ENCODE data around the gene NAA38. TPM values are rescaled to one million over a fixed set of nuclear protein-coding genes. Genes with fewer than 3 reads are reported as not detected.

Gene NAA38, protein sequence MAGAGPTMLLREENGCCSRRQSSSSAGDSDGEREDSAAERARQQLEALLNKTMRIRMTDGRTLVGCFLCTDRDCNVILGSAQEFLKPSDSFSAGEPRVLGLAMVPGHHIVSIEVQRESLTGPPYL
- 10 to 100 TPM; 45.2 to 80.1 (median 74.8) TPM for total RNA-seq

DNA sequence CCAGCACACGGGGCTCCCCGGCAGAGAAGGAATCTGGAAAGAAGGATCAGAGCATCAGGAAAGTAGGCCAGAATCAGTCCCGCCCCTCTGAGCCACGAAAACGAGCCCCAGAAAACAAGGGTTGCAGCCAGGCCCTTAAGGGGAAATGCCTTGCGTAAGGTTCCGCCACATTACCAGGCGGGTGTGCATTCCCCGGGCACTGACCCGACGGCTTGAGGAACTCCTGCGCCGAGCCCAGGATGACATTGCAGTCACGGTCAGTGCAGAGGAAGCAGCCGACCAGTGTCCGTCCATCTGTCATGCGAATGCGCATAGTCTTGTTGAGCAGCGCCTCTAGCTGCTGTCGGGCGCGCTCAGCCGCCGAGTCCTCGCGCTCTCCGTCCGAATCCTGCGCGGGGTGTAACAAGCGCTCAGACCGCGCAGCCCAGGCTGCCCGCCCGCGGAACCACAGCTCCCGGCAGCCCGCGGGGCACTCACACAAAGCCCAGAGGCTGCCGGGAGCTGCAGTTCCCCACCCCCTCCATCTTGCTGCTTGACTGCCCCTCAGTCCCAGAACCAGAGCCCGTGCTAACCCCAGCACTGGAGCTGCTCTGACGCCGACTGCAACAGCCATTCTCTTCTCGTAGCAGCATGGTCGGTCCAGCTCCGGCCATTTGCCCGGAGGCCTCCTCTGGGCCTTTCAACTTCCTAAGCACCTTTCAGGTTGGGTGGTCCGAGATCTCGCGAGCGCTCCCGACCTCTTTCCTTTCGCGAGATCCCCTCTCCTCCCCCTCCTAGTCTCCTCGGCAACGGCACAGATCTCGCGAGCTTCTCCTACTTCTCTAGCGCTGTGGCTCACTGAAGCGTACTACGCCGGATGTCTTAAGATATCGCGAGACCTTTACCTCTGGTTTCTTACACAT lies at the start of gene NAA38:
Gene NAA38 (minus strand): TSS at position 749 of the 902 bp plus-strand sequence. CDS start 96 bp downstream, at position 653.
- peak within 1 kb of the TSS; percentile 51 to 81 (median 76) for H3K4me3 ChIP-seq
- H3K9me3 ChIP-seq: no peaks in the 10 kb centered on the region
- peak; percentile 90 for DNase-seq
- TF ChIP-seq, protein P1, sequence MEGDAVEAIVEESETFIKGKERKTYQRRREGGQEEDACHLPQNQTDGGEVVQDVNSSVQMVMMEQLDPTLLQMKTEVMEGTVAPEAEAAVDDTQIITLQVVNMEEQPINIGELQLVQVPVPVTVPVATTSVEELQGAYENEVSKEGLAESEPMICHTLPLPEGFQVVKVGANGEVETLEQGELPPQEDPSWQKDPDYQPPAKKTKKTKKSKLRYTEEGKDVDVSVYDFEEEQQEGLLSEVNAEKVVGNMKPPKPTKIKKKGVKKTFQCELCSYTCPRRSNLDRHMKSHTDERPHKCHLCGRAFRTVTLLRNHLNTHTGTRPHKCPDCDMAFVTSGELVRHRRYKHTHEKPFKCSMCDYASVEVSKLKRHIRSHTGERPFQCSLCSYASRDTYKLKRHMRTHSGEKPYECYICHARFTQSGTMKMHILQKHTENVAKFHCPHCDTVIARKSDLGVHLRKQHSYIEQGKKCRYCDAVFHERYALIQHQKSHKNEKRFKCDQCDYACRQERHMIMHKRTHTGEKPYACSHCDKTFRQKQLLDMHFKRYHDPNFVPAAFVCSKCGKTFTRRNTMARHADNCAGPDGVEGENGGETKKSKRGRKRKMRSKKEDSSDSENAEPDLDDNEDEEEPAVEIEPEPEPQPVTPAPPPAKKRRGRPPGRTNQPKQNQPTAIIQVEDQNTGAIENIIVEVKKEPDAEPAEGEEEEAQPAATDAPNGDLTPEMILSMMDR (IDR thresholded peaks at IDR 0.05): peak; percentile 36 to 84 (median 52)
- TF ChIP-seq POLR2A (IDR thresholded peaks at IDR 0.05): peak in 2 of 4 donors; percentile 47 to 68
- peak within 1 kb of the TSS; percentile 82 to 97 (median 96) for H3K27ac ChIP-seq
- no peaks in the 10 kb centered on the region for H3K27me3 ChIP-seq
- intact Hi-C loops (cut with DNase I): no loop called here
- WGBS, 2 donors: 0% methylated on average over 36 to 64 of the region's 64 CpGs
- peaks cover 23 to 65% (median 32%) of the 10 kb centered on the region in 3 donors for H3K4me1 ChIP-seq
- peaks cover 0 to 50% (median 4%) of the 10 kb centered on the region in 3 donors for H3K36me3 ChIP-seq

GRCh38 chr17:7903154-7904103 lies 46.1 kb upstream of the NAA38 start:
- Histone ChIP-seq H3K27ac (no peak overlapping the region), H3K9me3 (no peaks in the 10 kb centered on the region), H3K4me3 (no peak overlapping the region), H3K27me3 (no peaks in the 10 kb centered on the region), H3K4me1 (no peaks in the 10 kb centered on the region), H3K36me3 (peaks cover 47 to 100% (median 68%) of the 10 kb centered on the region in 3 donors)
- intact Hi-C loops (cut with DNase I): no loop called here
- TF ChIP-seq, protein P1 (IDR thresholded peaks at IDR 0.05): no peak
- no peak for TF ChIP-seq POLR2A (IDR thresholded peaks at IDR 0.05)
- DNase-seq: no peak
- 64 to 65% methylated on average over 16 to 20 of the region's 22 CpGs for WGBS, 2 donors

- no peaks in the 10 kb centered on the region for H3K4me1 ChIP-seq
- no peak overlapping the region for H3K4me3 ChIP-seq
- H3K9me3 ChIP-seq: no peaks in the 10 kb centered on the region
- TF ChIP-seq, protein P1 (IDR thresholded peaks at IDR 0.05): peak in 5 of 6 experiments; percentile 27 to 65 (median 47)
- TF ChIP-seq POLR2A (IDR thresholded peaks at IDR 0.05): no peak
- H3K27ac ChIP-seq: no peak overlapping the region
- peaks cover 34 to 100% (median 59%) of the 10 kb centered on the region in 3 donors for H3K36me3 ChIP-seq
- no peaks in the 10 kb centered on the region for H3K27me3 ChIP-seq
- no peak for DNase-seq
- intact Hi-C loops (cut with DNase I): no loop called here
- 38% methylated on average over 6 of the region's 6 CpGs for WGBS, 2 donors
Measured at GRCh38 chr17:7897773-7898172, 40.4 kb upstream of the NAA38 start.

DNA sequence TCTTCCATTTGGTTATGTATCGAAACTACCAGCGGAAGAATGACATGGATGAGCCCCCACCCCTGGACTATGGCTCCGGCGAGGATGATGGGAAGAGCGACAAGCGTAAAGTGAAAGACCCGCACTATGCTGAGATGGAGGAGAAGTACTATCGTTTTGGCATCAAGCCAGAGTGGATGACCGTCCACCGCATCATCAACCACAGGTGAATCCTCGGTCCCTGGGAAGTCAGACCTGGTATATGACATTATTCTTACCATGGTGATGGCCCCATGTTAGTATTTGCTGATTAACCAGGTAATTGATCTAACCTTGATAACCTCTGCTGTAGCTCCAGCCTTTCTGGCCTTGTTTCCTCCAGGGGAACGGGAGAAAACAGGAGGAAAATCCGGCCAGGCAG lies 39.7 kb upstream of the NAA38 start:
- Histone ChIP-seq H3K9me3 (no peaks in the 10 kb centered on the region), H3K27me3 (no peaks in the 10 kb centered on the region), H3K36me3 (peaks cover 33 to 100% (median 58%) of the 10 kb centered on the region in 3 donors), H3K4me3 (no peak overlapping the region), H3K4me1 (no peaks in the 10 kb centered on the region), H3K27ac (no peak overlapping the region)
- 82 to 87% methylated on average over 11 to 13 of the region's 13 CpGs for WGBS, 2 donors
- intact Hi-C loops (cut with DNase I): no loop called here
- no peak for DNase-seq
- TF ChIP-seq, protein P1 (IDR thresholded peaks at IDR 0.05): no peak
- no peak for TF ChIP-seq POLR2A (IDR thresholded peaks at IDR 0.05)

All from esophagus squamous epithelium (tissue), 5 donors.